ENCODE data around the gene NDUFS7. TPM values are rescaled to one million over a fixed set of nuclear protein-coding genes. Genes with fewer than 3 reads are reported as not detected.

NDUFS7 gene
- total RNA-seq, 3 donors from 2014 or later (not counting 1 experiment from before 2014, with no cell fraction given): 60.8 to 67.9 (median 66.6) TPM

DNA sequence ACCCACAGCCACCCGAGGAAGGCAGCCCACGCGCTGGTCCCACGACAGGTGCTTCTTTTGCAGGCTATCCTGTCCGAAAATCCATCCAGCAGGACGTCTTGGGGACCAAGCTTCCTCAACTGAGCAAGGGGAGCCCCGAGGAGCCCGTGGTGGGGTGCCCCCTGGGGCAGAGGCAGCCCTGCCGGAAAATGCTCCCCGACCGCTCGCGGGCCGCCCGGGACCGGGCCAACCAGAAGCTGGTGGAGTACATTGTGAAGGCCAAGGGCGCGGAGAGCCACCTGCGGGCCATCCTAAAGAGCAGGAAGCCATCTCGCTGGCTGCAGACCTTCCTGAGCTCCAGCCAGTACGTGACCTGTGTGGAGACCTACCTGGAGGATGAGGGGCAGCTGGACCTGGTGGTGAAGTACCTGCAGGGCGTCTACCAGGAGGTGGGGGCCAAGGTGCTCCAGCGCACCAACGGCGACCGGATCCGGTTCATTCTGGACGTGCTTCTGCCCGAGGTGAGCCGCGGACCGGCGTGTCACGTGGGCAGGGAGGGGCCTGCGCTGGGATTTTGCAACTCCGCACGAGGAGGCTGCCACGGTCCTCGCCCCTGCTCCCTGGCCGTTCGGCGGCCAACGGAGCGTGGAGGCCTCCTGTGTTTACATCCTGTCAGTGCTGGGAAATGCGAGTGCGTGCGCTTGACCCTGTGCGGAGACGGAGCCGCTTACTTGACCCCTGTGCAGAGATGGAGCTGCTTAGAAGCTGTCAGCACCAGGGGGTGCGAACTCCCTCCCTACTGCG, 12.9 kb upstream of the NDUFS7 start:
- Histone ChIP-seq H3K27me3 (ENCODE audit: control insufficient read depth, insufficient read depth, low read length) (no peaks in the 10 kb centered on the region), H3K9me3 (ENCODE audit: control insufficient read depth, insufficient read depth, low read length) (no peaks in the 10 kb centered on the region), H3K36me3 (ENCODE audit: control insufficient read depth, insufficient read depth, low read length) (peaks cover 27% of the 10 kb centered on the region), H3K4me1 (ENCODE audit: control insufficient read depth, insufficient read depth, low read length) (peaks cover 17% of the 10 kb centered on the region), H3K27ac (ENCODE audit: low read length) (no peak overlapping the region), H3K4me3 (ENCODE audit: low read length) (no peak overlapping the region)
- TF ChIP-seq, protein P1, sequence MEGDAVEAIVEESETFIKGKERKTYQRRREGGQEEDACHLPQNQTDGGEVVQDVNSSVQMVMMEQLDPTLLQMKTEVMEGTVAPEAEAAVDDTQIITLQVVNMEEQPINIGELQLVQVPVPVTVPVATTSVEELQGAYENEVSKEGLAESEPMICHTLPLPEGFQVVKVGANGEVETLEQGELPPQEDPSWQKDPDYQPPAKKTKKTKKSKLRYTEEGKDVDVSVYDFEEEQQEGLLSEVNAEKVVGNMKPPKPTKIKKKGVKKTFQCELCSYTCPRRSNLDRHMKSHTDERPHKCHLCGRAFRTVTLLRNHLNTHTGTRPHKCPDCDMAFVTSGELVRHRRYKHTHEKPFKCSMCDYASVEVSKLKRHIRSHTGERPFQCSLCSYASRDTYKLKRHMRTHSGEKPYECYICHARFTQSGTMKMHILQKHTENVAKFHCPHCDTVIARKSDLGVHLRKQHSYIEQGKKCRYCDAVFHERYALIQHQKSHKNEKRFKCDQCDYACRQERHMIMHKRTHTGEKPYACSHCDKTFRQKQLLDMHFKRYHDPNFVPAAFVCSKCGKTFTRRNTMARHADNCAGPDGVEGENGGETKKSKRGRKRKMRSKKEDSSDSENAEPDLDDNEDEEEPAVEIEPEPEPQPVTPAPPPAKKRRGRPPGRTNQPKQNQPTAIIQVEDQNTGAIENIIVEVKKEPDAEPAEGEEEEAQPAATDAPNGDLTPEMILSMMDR (IDR thresholded peaks at IDR 0.05): no peak
- ATAC-seq (no peak), DNase-seq (no peak)
- intact Hi-C loops (cut with micrococcal nuclease): no loop called here
- no peaks in the 10 kb centered on the region for H3K36me3 Mint-ChIP-seq
- no peak overlapping the region for H3K4me3 Mint-ChIP-seq
- WGBS (ENCODE audit: insufficient coverage): 96% methylated on average over 52 of the region's 52 CpGs
- H3K27me3 Mint-ChIP-seq (ENCODE audit: low read depth in 2 of 2): no peaks in the 10 kb centered on the region
- H3K4me1 Mint-ChIP-seq: peaks cover 8 to 15% of the 10 kb centered on the region in 2 donors
- H3K27ac Mint-ChIP-seq: no peak overlapping the region
- no peaks in the 10 kb centered on the region for H3K9me3 Mint-ChIP-seq

DNA sequence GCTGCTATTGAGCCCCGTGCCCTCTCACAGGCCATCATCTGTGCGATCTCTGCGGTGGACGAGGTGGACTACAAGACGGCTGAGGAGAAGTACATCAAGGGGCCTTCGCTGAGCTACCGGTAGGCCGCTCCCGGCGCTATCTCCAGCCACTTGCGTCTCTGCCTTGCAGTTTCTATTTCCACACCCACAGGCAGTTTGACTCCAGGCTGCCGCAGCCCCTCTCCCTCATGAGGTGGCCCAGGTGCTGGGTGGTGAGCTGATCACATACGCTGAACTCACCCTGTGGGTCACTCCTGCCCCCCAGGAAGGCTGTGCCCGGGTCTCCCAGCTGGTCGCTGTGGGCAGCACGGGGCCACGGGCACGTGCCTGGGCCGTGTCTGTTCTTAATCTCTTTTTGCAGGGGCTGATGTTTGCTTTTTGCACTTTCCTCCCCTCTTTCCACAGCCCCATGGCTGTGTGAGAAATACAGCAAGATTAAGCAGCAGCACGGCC, 10.6 kb upstream of the NDUFS7 start:
- no peaks in the 10 kb centered on the region for H3K4me1 Mint-ChIP-seq
- WGBS (ENCODE audit: insufficient coverage): 97% methylated on average over 20 of the region's 20 CpGs

DNA sequence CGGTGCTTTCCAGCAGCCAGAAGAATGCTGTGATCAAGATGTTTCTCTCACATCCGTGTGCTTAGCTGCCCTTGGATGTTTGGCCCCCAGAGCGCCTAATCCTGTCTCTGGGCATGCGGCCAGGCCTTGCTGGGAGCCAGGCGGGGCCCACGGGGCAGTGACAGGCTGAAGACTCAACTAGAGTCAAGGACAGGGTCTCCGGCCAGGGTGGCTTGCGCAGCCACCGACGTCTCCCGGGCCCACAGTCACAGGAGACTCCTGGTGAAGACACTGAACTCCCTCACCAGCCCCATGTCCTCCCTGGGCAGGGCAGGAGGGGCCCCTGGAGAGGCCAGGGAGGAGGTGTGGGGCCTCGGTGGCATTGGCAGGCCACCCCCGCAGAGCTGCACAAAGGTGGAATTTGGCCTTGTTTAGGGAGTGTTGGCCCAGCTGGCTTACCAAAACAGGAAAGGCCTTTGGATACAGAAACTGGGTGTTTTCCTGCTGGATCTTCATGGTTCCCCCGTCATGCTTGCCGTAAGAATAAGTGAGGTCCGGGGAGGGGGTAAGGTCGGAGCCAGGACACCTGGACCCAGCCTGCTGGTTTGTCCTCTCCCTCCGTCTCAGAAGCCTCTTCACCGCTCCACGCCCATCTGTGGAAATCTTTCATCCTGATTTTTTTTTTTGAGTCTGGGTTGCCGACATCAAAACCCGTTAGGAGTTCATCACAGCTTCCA, 10.0 kb upstream of the NDUFS7 start:
- Histone ChIP-seq H3K27me3 (ENCODE audit: control insufficient read depth, insufficient read depth, low read length) (no peaks in the 10 kb centered on the region), H3K27ac (ENCODE audit: low read length) (no peak overlapping the region), H3K4me1 (ENCODE audit: control insufficient read depth, insufficient read depth, low read length) (no peaks in the 10 kb centered on the region), H3K36me3 (ENCODE audit: control insufficient read depth, insufficient read depth, low read length) (peaks cover 30% of the 10 kb centered on the region), H3K9me3 (ENCODE audit: control insufficient read depth, insufficient read depth, low read length) (no peaks in the 10 kb centered on the region), H3K4me3 (ENCODE audit: low read length) (no peak overlapping the region)
- Mint-ChIP-seq H3K36me3 (no peaks in the 10 kb centered on the region), H3K9me3 (no peaks in the 10 kb centered on the region), H3K4me3 (no peak overlapping the region), H3K27ac (no peak overlapping the region), H3K4me1 (no peaks in the 10 kb centered on the region), H3K27me3 (ENCODE audit: low read depth in 2 of 2) (no peaks in the 10 kb centered on the region)
- no peak for ATAC-seq
- no peak for DNase-seq
- WGBS (ENCODE audit: insufficient coverage): 97% methylated on average over 22 of the region's 22 CpGs
- TF ChIP-seq, protein P1 (IDR thresholded peaks at IDR 0.05): no peak
- intact Hi-C loops (cut with micrococcal nuclease): no loop called here

More for the DNA sequence above, 10.6 kb upstream of the NDUFS7 start:
- intact Hi-C loops (cut with micrococcal nuclease): no loop called here
- Mint-ChIP-seq H3K27ac (no peak overlapping the region), H3K36me3 (no peaks in the 10 kb centered on the region), H3K27me3 (ENCODE audit: low read depth in 2 of 2) (no peaks in the 10 kb centered on the region), H3K9me3 (no peaks in the 10 kb centered on the region), H3K4me3 (no peak overlapping the region)
- DNase-seq (no peak), ATAC-seq (no peak)
- Histone ChIP-seq H3K9me3 (ENCODE audit: control insufficient read depth, insufficient read depth, low read length) (no peaks in the 10 kb centered on the region), H3K27me3 (ENCODE audit: control insufficient read depth, insufficient read depth, low read length) (no peaks in the 10 kb centered on the region), H3K36me3 (ENCODE audit: control insufficient read depth, insufficient read depth, low read length) (peaks cover 30% of the 10 kb centered on the region), H3K4me1 (ENCODE audit: control insufficient read depth, insufficient read depth, low read length) (no peaks in the 10 kb centered on the region), H3K4me3 (ENCODE audit: low read length) (no peak overlapping the region), H3K27ac (ENCODE audit: low read length) (no peak overlapping the region)
- TF ChIP-seq, protein P1 (IDR thresholded peaks at IDR 0.05): no peak

Measured in natural killer cell (primary cell).